Mesendoderm (in vitro differentiated cells): ENCODE data around the gene NOL7.

Experiments
- DNase-seq: peaks from one replicate; pipeline ENCODE4 v3.0.0; 2013
- H2AK5ac ChIP-seq: 2 replicates; pipeline ENCODE4 v1.6.1; 2013; ENCODE audit warnings: low read length, inconsistent platforms
- H2BK120ac ChIP-seq: 2 replicates; pipeline ENCODE4 v1.6.1; 2013; ENCODE audit warnings: low read depth, mild to moderate bottlenecking, low read length, moderate library complexity, mixed read lengths
- H2BK15ac ChIP-seq: replicated peaks from 2 replicates; pipeline ENCODE4 v1.6.1; 2013; ENCODE audit warnings: low read depth, mild to moderate bottlenecking, moderate library complexity
- H2BK5ac ChIP-seq: 2 replicates; pipeline ENCODE4 v1.6.1; 2013; ENCODE audit warnings: low read length, inconsistent platforms
- H3K18ac ChIP-seq: 2 replicates; pipeline ENCODE4 v1.6.1; 2013; ENCODE audit warnings: mild to moderate bottlenecking, low read length, mixed read lengths
- H3K23ac ChIP-seq: one replicate; pipeline ENCODE4 v1.6.1; 2013; ENCODE audit warnings: low read length
- H3K27ac ChIP-seq: 2 replicates; pipeline ENCODE4 v1.5.1; 2013; ENCODE audit warnings: low read depth, mild to moderate bottlenecking, inconsistent platforms, low read length, moderate library complexity
- H3K27me3 ChIP-seq: 2 replicates; pipeline ENCODE4 v1.6.1; 2013; ENCODE audit warnings: low read length, control low read depth, mild to moderate bottlenecking, inconsistent platforms; ENCODE audit not compliant: insufficient read depth, poor library complexity
- H3K36me3 ChIP-seq: 2 replicates; pipeline ENCODE4 v1.6.1; 2013; ENCODE audit warnings: low read length, inconsistent platforms; ENCODE audit not compliant: control insufficient read depth, insufficient read depth
- H3K4ac ChIP-seq: one replicate; pipeline ENCODE4 v1.6.1; 2013; ENCODE audit warnings: low read depth, mild to moderate bottlenecking, low read length, moderate library complexity
- H3K4me1 ChIP-seq: 2 replicates; pipeline ENCODE4 v1.6.1; 2013; ENCODE audit warnings: low read depth, low read length, inconsistent platforms; ENCODE audit not compliant: control insufficient read depth
- H3K4me2 ChIP-seq: 2 replicates; pipeline ENCODE4 v1.6.1; 2013; ENCODE audit warnings: low read length
- H3K4me3 ChIP-seq: 2 replicates; pipeline ENCODE4 v1.5.1; 2013; ENCODE audit warnings: mild to moderate bottlenecking, low read length
- H3K56ac ChIP-seq: one replicate; pipeline ENCODE4 v1.6.1; 2013; ENCODE audit warnings: low read length
- H3K79me1 ChIP-seq: 2 replicates; pipeline ENCODE4 v1.6.1; 2013; ENCODE audit warnings: low read length, inconsistent platforms
- H3K79me2 ChIP-seq: 2 replicates; pipeline ENCODE4 v1.6.1; 2013; ENCODE audit warnings: mild to moderate bottlenecking, low read length; ENCODE audit not compliant: control insufficient read depth, insufficient read depth
- H3K9ac ChIP-seq: 2 replicates; pipeline ENCODE4 v1.6.1; 2013; ENCODE audit warnings: low read length, inconsistent platforms
- H4K5ac ChIP-seq: one replicate; pipeline ENCODE4 v1.6.1; 2013; ENCODE audit warnings: low read length
- H4K8ac ChIP-seq: one replicate; pipeline ENCODE4 v1.6.1; 2013; ENCODE audit warnings: low read depth, mild to moderate bottlenecking, control low read depth, low read length, moderate library complexity
- WGBS: extraction: QIAGEN DNeasy Blood & Tissue Kit; methylation state at CpG from one replicate; pipeline ENCODE4 v1.1.7; 2013; ENCODE audit warnings: low lambda C conversion rate, missing lambda C conversion rate; ENCODE audit not compliant: insufficient coverage; ENCODE audit errors: extremely low coverage; 5-methylcytosine and 5-hydroxymethylcytosine counted together

The NOL7 gene

GRCh38 chr6:13572951-13573654 lies 42.0 kb upstream of the NOL7 start:
- no peak overlapping the region for H3K4me3 ChIP-seq
- no peak overlapping the region for H2AK5ac ChIP-seq
- H3K4me2 ChIP-seq: no peak overlapping the region
- H3K18ac ChIP-seq: no peak overlapping the region
- no peak overlapping the region for H3K4ac ChIP-seq
- no peak overlapping the region for H4K8ac ChIP-seq
- no peaks in the 10 kb centered on the region for H3K79me1 ChIP-seq
- H3K4me1 ChIP-seq: peaks cover 4% of the 10 kb centered on the region
- H2BK15ac ChIP-seq: no peak overlapping the region
- no peak overlapping the region for H2BK120ac ChIP-seq
- H3K36me3 ChIP-seq: no peaks in the 10 kb centered on the region
- H2BK5ac ChIP-seq: no peak overlapping the region
- H4K5ac ChIP-seq: no peak overlapping the region
- no peak for DNase-seq
- no CpG with 5 or more reads among the region's 16 CpGs for WGBS
- no peaks in the 10 kb centered on the region for H3K27me3 ChIP-seq
- no peak overlapping the region for H3K23ac ChIP-seq
- no peaks in the 10 kb centered on the region for H3K79me2 ChIP-seq
- no peak overlapping the region for H3K27ac ChIP-seq
- peak overlapping the region; percentile 84 for H3K9ac ChIP-seq
- peak overlapping the region; percentile 97 for H3K56ac ChIP-seq

GRCh38 chr6:13573669-13574110 lies 41.4 kb upstream of the NOL7 start:
- H2BK120ac ChIP-seq: no peak overlapping the region
- H3K79me2 ChIP-seq: no peaks in the 10 kb centered on the region
- no peak overlapping the region for H2BK15ac ChIP-seq
- DNase-seq: peak; percentile 75
- H3K4me2 ChIP-seq: peak overlapping the region; percentile 64
- H4K8ac ChIP-seq: no peak overlapping the region
- H3K56ac ChIP-seq: peak overlapping the region; percentile 97
- H3K36me3 ChIP-seq: no peaks in the 10 kb centered on the region
- H3K4ac ChIP-seq: peak overlapping the region; percentile 56
- no peak overlapping the region for H3K23ac ChIP-seq
- peak overlapping the region; percentile 84 for H3K9ac ChIP-seq
- H2BK5ac ChIP-seq: peak overlapping the region; percentile 1
- H4K5ac ChIP-seq: no peak overlapping the region
- H3K27ac ChIP-seq: peak overlapping the region; percentile 46
- no peak overlapping the region for H3K18ac ChIP-seq
- no peak overlapping the region for H2AK5ac ChIP-seq
- no CpG with 5 or more reads among the region's 14 CpGs for WGBS
- H3K4me1 ChIP-seq: peaks cover 4% of the 10 kb centered on the region
- peak overlapping the region; percentile 55 for H3K4me3 ChIP-seq
- H3K79me1 ChIP-seq: no peaks in the 10 kb centered on the region
- no peaks in the 10 kb centered on the region for H3K27me3 ChIP-seq

- Histone ChIP-seq H3K79me2 (no peaks in the 10 kb centered on the region), H4K8ac (no peak overlapping the region), H3K27me3 (no peaks in the 10 kb centered on the region), H3K23ac (no peak overlapping the region), H3K4me3 (no peak overlapping the region), H3K27ac (peak overlapping the region; percentile 96), H3K9ac (peak overlapping the region; percentile 94), H2BK5ac (no peak overlapping the region), H3K18ac (peak overlapping the region; percentile 93), H3K4me2 (no peak overlapping the region), H3K79me1 (no peaks in the 10 kb centered on the region), H3K56ac (peak overlapping the region; percentile 98), H2BK120ac (no peak overlapping the region), H3K4ac (peak overlapping the region; percentile 90), H4K5ac (no peak overlapping the region), H3K36me3 (no peaks in the 10 kb centered on the region), H2AK5ac (no peak overlapping the region), H3K4me1 (peaks cover 2% of the 10 kb centered on the region), H2BK15ac (no peak overlapping the region)
- WGBS: no CpG with 5 or more reads among the region's 46 CpGs
- peak; percentile 98 for DNase-seq
These were observed 41.0 kb upstream of the NOL7 start for GRCh38 chr6:13574149-13574570.

GRCh38 chr6:13574571-13575376 lies 40.4 kb upstream of the NOL7 start, which contains the start of gene SIRT5:
Gene SIRT5 (plus strand): TSS chr6:13574601. CDS start chr6:13584111, 9,510 bp downstream.
- no peaks in the 10 kb centered on the region for H3K36me3 ChIP-seq
- H3K27ac ChIP-seq: peak within 1 kb of the TSS; percentile 96
- DNase-seq: peak; percentile 97
- peak within 1 kb of the TSS; percentile 88 for H4K8ac ChIP-seq
- no peak within 1 kb of the TSS for H4K5ac ChIP-seq
- no CpG with 5 or more reads among the region's 52 CpGs for WGBS
- no peak within 1 kb of the TSS for H3K23ac ChIP-seq
- H2BK120ac ChIP-seq: peak within 1 kb of the TSS; percentile 56
- peaks cover 2% of the 10 kb centered on the region for H3K4me1 ChIP-seq
- no peak within 1 kb of the TSS for H2BK15ac ChIP-seq
- no peaks in the 10 kb centered on the region for H3K79me2 ChIP-seq
- H2AK5ac ChIP-seq: no peak within 1 kb of the TSS
- H3K9ac ChIP-seq: peak within 1 kb of the TSS; percentile 94
- no peaks in the 10 kb centered on the region for H3K27me3 ChIP-seq
- peak within 1 kb of the TSS; percentile 98 for H3K56ac ChIP-seq
- no peaks in the 10 kb centered on the region for H3K79me1 ChIP-seq
- H3K18ac ChIP-seq: peak within 1 kb of the TSS; percentile 93
- peak within 1 kb of the TSS; percentile 93 for H3K4me2 ChIP-seq
- H3K4me3 ChIP-seq: peak within 1 kb of the TSS; percentile 76
- peak within 1 kb of the TSS; percentile 88 for H2BK5ac ChIP-seq
- H3K4ac ChIP-seq: peak within 1 kb of the TSS; percentile 90

- no peak overlapping the region for H3K9ac ChIP-seq
- H2AK5ac ChIP-seq: no peak overlapping the region
- no peak overlapping the region for H2BK15ac ChIP-seq
- H2BK120ac ChIP-seq: no peak overlapping the region
- H4K8ac ChIP-seq: no peak overlapping the region
- no peaks in the 10 kb centered on the region for H3K27me3 ChIP-seq
- no peak overlapping the region for H3K56ac ChIP-seq
- H3K4ac ChIP-seq: no peak overlapping the region
- no peak for DNase-seq
- H3K79me2 ChIP-seq: no peaks in the 10 kb centered on the region
- no peak overlapping the region for H2BK5ac ChIP-seq
- no peak overlapping the region for H3K23ac ChIP-seq
- H3K18ac ChIP-seq: no peak overlapping the region
- H3K4me2 ChIP-seq: peak overlapping the region; percentile 93
- WGBS: no CpG with 5 or more reads among the region's 3 CpGs
- no peak overlapping the region for H3K27ac ChIP-seq
- H3K4me3 ChIP-seq: no peak overlapping the region
- H3K79me1 ChIP-seq: no peaks in the 10 kb centered on the region
- H3K4me1 ChIP-seq: peaks cover 2% of the 10 kb centered on the region
- H3K36me3 ChIP-seq: no peaks in the 10 kb centered on the region
- H4K5ac ChIP-seq: no peak overlapping the region
These were observed 39.8 kb upstream of the NOL7 start for GRCh38 chr6:13575377-13575775.
